ENCODE data around the gene COL6A3.
"Not testable (repeated sequence)": the region's sequence is repeated elsewhere in the genome, so short reads cannot be mapped to it uniquely, and the experiment has no call there.

Gene COL6A3

DNA sequence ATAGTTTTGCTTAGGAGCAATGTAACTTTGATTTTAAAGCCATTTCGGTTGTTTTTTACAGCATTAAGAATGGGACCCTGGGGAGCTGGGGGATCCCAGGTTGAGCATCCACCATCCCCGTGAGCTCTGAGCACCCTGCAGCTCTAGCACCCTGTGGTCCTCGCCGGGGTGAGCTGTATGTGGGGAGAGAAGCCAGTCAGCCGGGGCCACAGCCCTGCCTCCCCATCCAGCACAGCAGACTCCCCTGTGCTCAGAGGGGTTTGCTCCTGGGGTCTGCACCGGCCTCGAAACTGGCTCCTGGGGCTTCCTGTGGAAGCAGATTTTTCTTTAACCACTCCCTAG, 1.3 kb downstream of the COL6A3 start:
- DNase-seq (ENCODE audit: low read depth in 2 of 2), result no peak

DNA sequence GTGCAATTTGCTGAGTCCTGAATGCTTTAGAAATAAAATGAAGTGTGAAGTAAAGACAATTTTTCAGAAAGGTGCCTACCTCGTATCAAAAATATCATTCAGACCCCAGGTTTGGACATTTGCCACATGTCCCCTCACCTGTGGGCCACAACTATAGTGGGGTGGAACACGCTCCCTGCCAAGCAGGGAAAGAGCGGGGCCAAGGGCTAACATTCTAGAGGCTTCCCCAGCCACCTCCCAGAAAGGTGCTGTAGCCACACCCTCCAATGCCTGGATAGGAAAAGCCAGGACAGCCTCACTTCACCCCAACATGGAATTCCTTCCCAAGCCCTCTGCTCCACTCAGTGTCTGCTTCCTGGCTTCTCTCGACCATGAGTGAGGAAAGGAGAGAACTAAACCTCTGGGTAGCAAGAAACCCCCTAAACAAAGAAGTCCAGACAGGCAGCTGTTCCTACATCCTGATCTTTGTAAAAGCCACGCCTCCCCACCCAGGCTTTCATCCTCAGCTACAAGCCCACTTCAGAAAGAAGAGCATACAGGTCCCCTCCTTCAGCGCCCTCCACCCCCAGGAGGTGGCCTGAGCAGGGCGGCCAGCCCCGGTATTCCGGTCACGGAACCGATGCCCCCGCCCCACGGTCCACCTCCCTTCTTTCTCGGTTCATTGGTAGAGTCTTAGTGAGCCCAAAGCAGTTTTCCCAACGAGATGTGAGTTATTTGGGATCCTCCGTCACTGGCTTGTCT, 2.1 kb downstream of the COL6A3 start:
- DNase-seq (ENCODE audit: low read depth in 2 of 2), result no peak

- DNase-seq (ENCODE audit: low read depth in 2 of 2), result no peak
Measured at GRCh38 chr2:237411092-237411601, 2.8 kb downstream of the COL6A3 start.

DNA sequence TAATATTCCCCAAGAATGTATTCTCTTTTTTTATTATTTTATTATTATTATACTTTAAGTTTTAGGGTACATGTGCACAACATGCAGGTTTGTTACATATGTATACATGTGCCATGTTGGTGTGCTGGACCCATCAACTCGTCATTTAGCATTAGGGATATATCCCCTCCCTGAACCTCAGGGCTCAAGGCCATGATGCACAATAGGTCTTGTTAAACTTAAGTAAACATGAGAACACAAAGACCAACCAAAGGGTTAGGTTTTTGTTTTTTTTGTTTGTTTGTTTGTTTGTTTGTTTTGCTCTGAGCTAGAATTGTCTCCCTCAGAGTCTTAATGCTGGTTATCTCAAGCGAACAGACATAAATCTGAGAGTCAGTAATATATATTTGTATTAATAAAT, 4.7 kb downstream of the COL6A3 start:
- DNase-seq (ENCODE audit: low read depth in 2 of 2), result not testable (repeated sequence)

DNA sequence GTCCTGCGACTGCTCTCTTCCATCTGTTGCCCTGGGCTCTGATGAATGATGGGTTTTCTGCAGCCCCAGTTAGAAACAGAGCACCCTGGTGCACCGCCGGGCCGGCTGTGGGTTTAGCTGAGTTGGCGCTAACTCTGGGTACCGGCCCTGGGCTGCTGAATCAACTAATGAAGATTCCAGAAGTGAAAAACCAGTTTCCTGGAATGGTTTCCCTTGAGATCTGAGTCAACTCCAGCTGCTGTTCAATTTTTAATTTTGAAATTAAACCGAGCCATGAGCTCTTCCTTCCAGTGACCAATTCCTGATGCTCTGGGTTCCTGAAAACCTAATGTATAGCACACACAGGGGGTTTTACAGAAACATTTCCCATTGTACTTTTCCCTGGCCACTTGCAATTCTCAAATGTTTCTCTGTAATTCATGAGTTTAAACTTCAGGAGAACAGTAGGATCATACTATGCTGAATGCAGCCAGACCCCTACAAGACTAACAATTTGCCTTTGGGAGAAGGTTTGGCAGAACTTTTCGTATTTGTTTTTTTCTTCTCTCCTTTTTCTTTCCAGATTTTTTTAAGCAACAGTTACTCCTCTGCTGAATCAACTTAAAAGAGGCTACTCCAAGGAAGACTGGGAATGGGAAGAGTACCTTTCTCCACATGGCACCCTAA, 5.5 kb downstream of the COL6A3 start:
- no peak for DNase-seq (ENCODE audit: low read depth in 2 of 2)

DNA sequence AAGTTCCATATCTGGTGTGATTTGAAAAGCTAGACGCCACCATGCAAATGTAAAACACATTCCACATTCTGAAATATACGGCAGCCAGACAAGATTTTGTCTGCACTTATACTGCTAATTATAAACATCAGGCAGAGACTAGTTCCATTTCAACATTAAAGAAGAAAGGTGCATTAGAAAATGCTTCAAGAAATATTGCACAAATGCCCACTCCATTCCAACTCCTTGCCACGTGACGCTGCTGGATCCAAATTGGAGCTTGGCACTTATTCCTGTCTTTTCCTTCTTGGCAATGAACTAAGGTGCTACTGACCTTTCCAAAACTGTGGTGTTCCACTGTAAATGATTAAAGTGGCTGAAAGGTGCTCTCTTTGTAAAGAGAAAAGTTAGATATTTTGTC, 6.3 kb downstream of the COL6A3 start:
- no peak for DNase-seq (ENCODE audit: low read depth in 2 of 2)

DNA sequence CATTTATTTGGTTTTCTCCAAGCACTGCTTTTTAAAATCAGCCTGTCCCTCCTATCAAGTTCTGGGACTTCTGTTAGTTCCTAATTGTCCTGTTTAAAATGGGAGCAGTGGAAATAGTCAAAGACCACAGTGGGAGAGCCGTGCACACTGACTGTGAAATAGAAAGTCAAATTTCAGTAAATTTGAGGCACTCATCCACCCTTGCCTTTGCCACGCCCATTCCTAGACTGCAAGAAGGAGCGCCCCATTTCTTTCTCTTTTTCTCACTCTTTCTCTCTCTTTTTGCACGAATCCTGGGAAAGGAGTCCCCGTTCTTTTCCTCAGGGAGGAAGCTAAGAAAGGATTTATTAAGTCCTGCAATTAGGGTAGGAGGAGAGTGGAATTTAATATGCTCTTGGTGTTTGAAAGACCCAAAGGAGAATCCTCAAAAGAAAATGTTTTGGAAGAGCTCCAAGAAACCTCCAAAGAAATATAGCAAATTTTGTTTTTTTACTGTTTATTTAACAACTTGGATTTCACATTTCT, 7.5 kb downstream of the COL6A3 start:
- DNase-seq (ENCODE audit: low read depth in 2 of 2), result no peak

GRCh38 chr2:237405605-237406004, 8.4 kb downstream of the COL6A3 start:
- no peak for DNase-seq (ENCODE audit: low read depth in 2 of 2)

GRCh38 chr2:237405006-237405559, 8.9 kb downstream of the COL6A3 start:
- no peak for DNase-seq (ENCODE audit: low read depth in 2 of 2)

- no peak for DNase-seq (ENCODE audit: low read depth in 2 of 2)
Measured at GRCh38 chr2:237404413-237404812, 9.6 kb downstream of the COL6A3 start.

DNA sequence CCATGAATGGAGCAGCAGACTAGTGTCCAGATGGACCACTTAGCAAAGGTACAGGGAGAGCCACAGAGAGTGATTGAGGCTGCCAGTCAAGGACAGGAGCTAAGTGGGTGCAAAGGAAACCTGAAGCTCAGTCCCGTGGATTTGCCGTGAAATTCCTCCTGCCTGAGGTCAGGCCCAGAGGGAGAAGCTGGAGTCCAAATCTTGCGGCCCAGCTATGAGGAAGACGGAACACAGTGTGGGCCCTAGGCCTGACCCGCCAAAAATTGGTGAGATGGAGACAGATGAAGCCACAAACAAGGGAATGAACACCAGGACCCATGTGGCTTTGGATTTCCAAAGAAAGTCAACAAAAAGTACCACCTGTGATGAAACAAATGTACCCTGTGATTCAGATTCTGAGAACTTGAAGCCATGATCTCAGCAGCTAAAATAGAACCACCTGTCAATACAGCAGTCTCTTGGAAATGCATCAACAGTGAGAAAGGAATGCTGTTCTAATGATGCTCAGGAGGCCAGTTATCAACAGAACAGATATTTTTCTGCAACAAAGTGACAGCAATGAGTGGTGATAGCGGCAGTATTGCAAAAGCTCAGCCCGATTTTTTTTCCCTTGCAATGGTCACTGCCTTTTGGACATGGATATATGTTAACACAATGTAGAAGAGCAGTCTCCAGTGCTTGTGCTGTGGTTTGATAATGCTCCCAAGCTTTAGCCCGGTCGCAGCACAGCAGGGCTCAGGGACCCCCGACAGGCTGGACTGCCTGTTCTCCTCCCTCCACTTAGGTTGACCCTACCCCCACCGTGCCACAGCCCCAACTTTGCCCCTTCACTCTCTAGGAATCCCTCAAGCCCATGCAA, 10.7 kb downstream of the COL6A3 start:
- DNase-seq (ENCODE audit: low read depth in 2 of 2), result no peak

GRCh38 chr2:237400199-237400598, 13.8 kb downstream of the COL6A3 start:
- DNase-seq (ENCODE audit: low read depth in 2 of 2), result no peak

DNA sequence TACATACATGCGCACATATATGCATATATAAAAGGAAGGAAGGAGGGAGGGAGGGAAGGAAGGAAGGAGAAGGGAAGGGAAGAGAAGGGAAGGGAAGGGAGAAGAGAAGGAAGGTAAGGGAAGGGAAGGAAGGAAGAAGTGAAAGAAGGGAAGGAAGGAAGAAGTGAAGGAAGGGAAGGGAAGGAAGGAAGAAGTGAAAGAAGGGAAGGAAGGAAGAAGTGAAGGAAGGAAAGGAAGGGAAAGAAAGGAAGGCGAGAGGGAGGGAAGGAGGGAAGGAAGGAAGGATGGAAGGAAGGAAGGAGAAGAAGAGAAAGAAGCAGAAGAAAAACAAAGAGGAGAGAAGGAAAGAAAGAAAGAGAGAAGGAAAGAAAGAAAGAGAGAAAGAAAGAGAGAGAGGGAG, 16.9 kb downstream of the COL6A3 start:
- no peak for DNase-seq (ENCODE audit: low read depth in 2 of 2)

DNA sequence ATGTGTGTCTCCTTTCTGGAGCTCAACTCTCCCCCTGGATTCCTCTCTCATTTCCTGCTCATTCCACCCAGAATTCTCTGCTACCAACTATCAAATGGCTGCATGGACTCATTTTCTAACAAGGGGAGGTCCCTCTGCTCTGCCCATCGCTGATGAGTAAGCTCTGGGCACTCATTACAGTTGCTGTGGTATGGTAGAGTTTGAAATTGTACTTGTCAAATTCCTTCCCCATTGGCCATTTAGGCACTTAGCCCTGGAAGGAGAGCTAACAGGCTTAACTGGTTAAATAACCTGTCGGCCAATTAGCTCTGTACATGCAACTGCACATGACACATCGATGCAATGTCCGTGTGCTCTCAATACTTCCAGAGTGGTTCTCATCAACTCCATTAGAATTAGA, 20.4 kb downstream of the COL6A3 start:
- no peak for DNase-seq (ENCODE audit: low read depth in 2 of 2)

DNA sequence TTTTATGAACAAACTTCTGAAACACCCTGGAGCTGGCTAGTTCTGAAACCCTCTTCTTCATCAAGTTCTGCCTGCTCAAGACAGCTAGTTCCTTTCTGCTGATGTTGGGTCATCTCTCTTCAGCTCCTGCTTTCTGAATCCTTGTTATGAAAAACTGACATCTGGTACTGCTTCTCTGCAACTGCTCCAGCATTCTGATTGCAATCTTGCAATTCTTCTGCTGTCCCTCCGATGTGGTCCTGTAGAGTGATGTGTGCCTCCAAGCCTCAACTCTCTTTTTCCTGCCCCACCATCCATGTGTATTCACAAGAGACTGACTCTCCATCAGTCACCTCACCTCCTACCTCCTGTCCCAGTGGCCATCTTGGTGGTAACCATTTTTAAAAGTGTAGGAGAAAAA, 21.8 kb downstream of the COL6A3 start:
- DNase-seq (ENCODE audit: low read depth in 2 of 2), result no peak

GRCh38 chr2:237391140-237391539, 22.8 kb downstream of the COL6A3 start:
- no peak for DNase-seq (ENCODE audit: low read depth in 2 of 2)

GRCh38 chr2:237390235-237390634, 23.7 kb downstream of the COL6A3 start:
- no peak for DNase-seq (ENCODE audit: low read depth in 2 of 2)

DNA sequence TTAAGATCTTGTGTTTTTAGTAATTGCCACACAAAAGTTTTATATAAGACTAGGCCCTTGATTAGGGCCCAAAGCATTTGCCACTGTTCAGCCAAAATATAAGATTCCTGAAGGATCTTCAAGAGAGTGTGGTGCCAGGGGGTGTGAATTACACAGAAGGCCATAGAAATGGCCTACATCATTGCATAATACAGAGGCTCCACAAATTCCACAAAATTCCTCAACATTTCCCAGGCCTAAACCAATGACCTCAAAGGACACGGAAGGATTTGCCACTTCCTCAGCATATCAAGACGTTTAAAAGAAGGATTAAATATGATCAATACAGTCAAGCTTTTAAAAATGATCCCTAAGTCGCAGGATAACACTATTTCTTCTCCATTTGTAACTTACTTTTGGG, 24.1 kb downstream of the COL6A3 start:
- no peak for DNase-seq (ENCODE audit: low read depth in 2 of 2)

DNA sequence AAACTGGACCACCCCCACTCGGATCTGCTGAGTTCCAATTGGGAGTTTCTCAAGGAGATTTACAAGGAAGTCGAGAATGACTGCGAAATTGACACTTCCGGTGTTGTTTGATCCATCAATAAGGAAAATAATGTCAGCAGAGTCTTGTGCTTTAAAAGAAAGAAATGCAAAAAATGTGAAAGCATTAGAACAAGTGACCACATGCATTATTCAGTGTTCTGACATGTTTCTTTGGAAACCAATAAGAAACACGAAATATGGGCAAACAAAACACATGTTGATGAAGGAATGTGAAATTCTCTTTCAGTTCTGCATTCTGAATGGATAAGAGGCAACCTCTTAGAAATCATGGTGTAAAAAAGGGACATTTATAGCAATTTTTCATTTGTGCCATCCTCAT, 25.9 kb downstream of the COL6A3 start:
- no peak for DNase-seq (ENCODE audit: low read depth in 2 of 2)

GRCh38 chr2:237384672-237385020, 29.3 kb downstream of the COL6A3 start:
- no peak for DNase-seq (ENCODE audit: low read depth in 2 of 2)

DNA sequence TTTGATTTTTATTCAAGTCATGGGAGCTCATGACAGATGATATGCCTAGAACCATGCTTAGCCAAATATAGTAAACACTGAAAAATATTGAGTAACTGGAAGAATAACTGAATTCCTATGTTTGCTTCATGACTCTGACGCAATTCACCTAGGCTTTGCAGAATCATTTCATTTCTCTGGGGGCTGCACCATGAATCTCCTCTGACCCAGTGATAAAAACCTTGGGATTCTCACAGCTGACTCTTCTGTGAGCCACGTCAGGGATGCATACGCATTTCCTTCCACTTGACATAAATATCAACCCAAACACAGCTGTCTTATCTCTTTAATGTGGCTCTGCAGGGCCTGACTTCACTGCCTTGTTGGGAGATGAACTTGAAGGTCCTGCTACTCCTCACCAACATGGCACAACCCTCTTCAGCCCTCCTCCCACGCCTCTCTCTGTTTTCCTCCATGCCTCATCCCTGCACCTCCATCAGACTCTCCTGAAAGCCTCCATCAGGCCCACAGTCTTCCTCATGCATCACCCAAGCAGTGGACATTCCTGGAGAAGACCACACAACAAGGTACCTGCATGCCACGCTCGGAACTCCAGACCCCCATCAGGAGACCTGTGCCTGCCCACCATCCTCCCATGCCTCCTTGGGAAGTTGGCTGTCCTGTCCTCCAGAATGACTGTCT, 29.8 kb downstream of the COL6A3 start:
- DNase-seq (ENCODE audit: low read depth in 2 of 2), result no peak

- no peak for DNase-seq (ENCODE audit: low read depth in 2 of 2)
Measured at GRCh38 chr2:237380768-237381167, 33.2 kb downstream of the COL6A3 start.

Data from stimulated activated CD8-positive, alpha-beta memory T cell treated with anti-CD3 and anti-CD28 coated beads, Interleukin-15, amount 100 ng/mL, for 48 hours (primary cell).